MM.1S (cell line): Measurements from ENCODE around the gene MMAB.

Experiments used
- CTCF ChIP-seq: fragments of 300-600 bp; sonication (generic); IDR thresholded peaks from 2 replicates; pipeline ENCODE4 v1.5.1; 2016; ENCODE audit warnings: antibody characterized with exemption, low read length, mixed read lengths
- EZH2 ChIP-seq: fragments of 300-600 bp; sonication (generic); optimal IDR thresholded peaks from 2 replicates; pipeline ENCODE3; 2017; ENCODE audit warnings: low read depth, mild to moderate bottlenecking, antibody characterized with exemption, low read length, mixed read lengths

- no peak for TF ChIP-seq CTCF
- no peak for TF ChIP-seq EZH2
These were observed 8.0 kb upstream of the MMAB start for GRCh38 chr12:109581334-109581691.
